IMR-90 (cell line): ENCODE data around the gene SLC1A5. TPM values are rescaled to one million over a fixed set of nuclear protein-coding genes. Genes with fewer than 3 reads are reported as not detected.
A peak's percentile ranks its signal among the peaks of the same experiment; 100 is the strongest.

Experiments
- ATAC-seq: fragments of 200-7000 bp; cut with Tn5 transposase; 2 replicates; pipeline ENCODE4 v1.9.1; 2020; ENCODE audit warnings: low read depth, mild to moderate bottlenecking, moderate library complexity
- BruUV-seq: library from RNA; stranded (reverse); fragments of 400-500 nt; replicated peaks from 2 replicates; lab custom pipeline; 2021; lab: Mats Ljungman, UMichigan
- CTCF ChIA-PET: fragments of 300-600 bp; formaldehyde crosslinking; extraction: SDS; loops from one replicate; lab custom pipeline; 2021; ENCODE audit warnings: antibody characterized with exemption; lab: Yijun Ruan, JAX
- POLR2A ChIA-PET: fragments of 300-600 bp; sonication (Branson Sonifier 250); formaldehyde crosslinking; loops from one replicate; lab custom pipeline; 2022; ENCODE audit warnings: antibody characterized with exemption; ENCODE audit not compliant: unreplicated experiment; lab: Charles Lee
- DNase-seq: peaks from one replicate; pipeline ENCODE4 v3.0.0; 2013
- H2AFZ ChIP-seq: replicated peaks from 2 replicates; pipeline ENCODE3; 2013; ENCODE audit warnings: low read length, mild to moderate bottlenecking; ENCODE audit not compliant: poor library complexity
- H2AK5ac ChIP-seq: 2 replicates; pipeline ENCODE4 v1.6.1; 2013; ENCODE audit warnings: low read depth, low read length, inconsistent platforms
- H2AK9ac ChIP-seq: replicated peaks from 2 replicates; pipeline ENCODE3; 2013; ENCODE audit warnings: mild to moderate bottlenecking, low read depth, low read length, moderate library complexity; ENCODE audit not compliant: poor library complexity
- H2BK120ac ChIP-seq: 2 replicates; pipeline ENCODE4 v1.6.1; 2013; ENCODE audit warnings: low read depth, low read length, inconsistent platforms
- H2BK15ac ChIP-seq: 3 replicates; pipeline ENCODE4 v1.6.1; 2013; ENCODE audit warnings: low read depth, low read length, inconsistent platforms
- H2BK20ac ChIP-seq: 2 replicates; pipeline ENCODE4 v1.6.1; 2013; ENCODE audit warnings: low read depth, mild to moderate bottlenecking, inconsistent platforms, low read length, moderate library complexity
- H2BK5ac ChIP-seq: 2 replicates; pipeline ENCODE4 v1.6.1; 2013; ENCODE audit warnings: mild to moderate bottlenecking, low read depth, low read length, inconsistent platforms; ENCODE audit not compliant: poor library complexity, severe bottlenecking
- H3K14ac ChIP-seq: replicated peaks from 2 replicates; pipeline ENCODE4 v1.6.1; 2013; ENCODE audit warnings: low read depth, low read length, inconsistent platforms
- H3K18ac ChIP-seq: 2 replicates; pipeline ENCODE4 v1.6.1; 2013; ENCODE audit warnings: low read depth, low read length, control low read depth
- H3K23ac ChIP-seq: 2 replicates; pipeline ENCODE4 v1.6.1; 2013; ENCODE audit warnings: low read depth, low read length, inconsistent platforms
- H3K27ac ChIP-seq: 2 replicates; pipeline ENCODE4 v1.5.1; 2013; ENCODE audit warnings: mild to moderate bottlenecking, control low read depth, low read length; ENCODE audit not compliant: insufficient read depth
- H3K27me3 ChIP-seq: 2 replicates; pipeline ENCODE4 v1.6.1; 2013; ENCODE audit warnings: low read length; ENCODE audit not compliant: control insufficient read depth, insufficient read depth
- H3K36me3 ChIP-seq: 2 replicates; pipeline ENCODE4 v1.6.1; 2013; ENCODE audit warnings: low read length, mixed read lengths; ENCODE audit not compliant: control insufficient read depth, insufficient read depth
- H3K4ac ChIP-seq: 2 replicates; pipeline ENCODE4 v1.6.1; 2013; ENCODE audit warnings: low read depth, low read length, inconsistent platforms
- H3K4me1 ChIP-seq: 2 replicates; pipeline ENCODE4 v1.6.1; 2013; ENCODE audit warnings: low read length, mixed read lengths; ENCODE audit not compliant: control insufficient read depth, insufficient read depth
- H3K4me2 ChIP-seq: 2 replicates; pipeline ENCODE4 v1.6.1; 2013; ENCODE audit warnings: low read depth, mild to moderate bottlenecking, control low read depth, low read length, moderate library complexity
- H3K4me3 ChIP-seq: 2 replicates; pipeline ENCODE4 v1.5.1; 2013; ENCODE audit warnings: low read depth, mild to moderate bottlenecking, control low read depth, low read length, moderate library complexity; ENCODE audit not compliant: insufficient read depth
- H3K56ac ChIP-seq: 2 replicates; pipeline ENCODE4 v1.6.1; 2013; ENCODE audit warnings: low read length, inconsistent platforms; ENCODE audit not compliant: insufficient read depth; ENCODE audit errors: extremely low read depth
- H3K79me1 ChIP-seq, 2 experiments: 2 replicates each; pipeline ENCODE4 v1.6.1; 2013; ENCODE audit warnings: low read length in 2 of 2, inconsistent platforms in 1 of 2, low read depth in 1 of 2
- H3K9ac ChIP-seq: 2 replicates; pipeline ENCODE4 v1.6.1; 2013; ENCODE audit warnings: low read depth, low read length, control low read depth
- H3K9me1 ChIP-seq: 2 replicates; pipeline ENCODE4 v1.6.1; 2013; ENCODE audit warnings: low read length, inconsistent platforms; ENCODE audit not compliant: insufficient read depth
- H3K9me3 ChIP-seq: 2 replicates; pipeline ENCODE4 v1.6.1; 2013; ENCODE audit warnings: low read length; ENCODE audit not compliant: control insufficient read depth, insufficient read depth
- H4K20me1 ChIP-seq: 2 replicates; pipeline ENCODE4 v1.6.1; 2013; ENCODE audit warnings: low read length, inconsistent platforms; ENCODE audit not compliant: insufficient read depth
- H4K5ac ChIP-seq: 2 replicates; pipeline ENCODE4 v1.6.1; 2013; ENCODE audit warnings: mild to moderate bottlenecking, low read depth, low read length, control low read depth
- H4K8ac ChIP-seq, 2 experiments: 2 replicates each; pipeline ENCODE4 v1.6.1; 2013; ENCODE audit warnings: low read depth in 2 of 2, low read length in 2 of 2, control low read depth in 1 of 2, inconsistent platforms in 1 of 2
- H4K91ac ChIP-seq: 2 replicates; pipeline ENCODE4 v1.6.1; 2013; ENCODE audit warnings: low read depth, low read length, inconsistent platforms; ENCODE audit not compliant: insufficient read depth
- MAFK ChIP-seq: IDR thresholded peaks from 2 replicates; pipeline ENCODE4 v1.6.1; 2012; ENCODE audit warnings: low read depth, low read length, improper control_type of control experiment
- MAZ ChIP-seq: IDR thresholded peaks from 2 replicates; pipeline ENCODE4 v1.6.1; 2012; ENCODE audit warnings: low read depth, mild to moderate bottlenecking, low read length, improper control_type of control experiment, moderate library complexity, borderline replicate concordance
- NFE2L2 ChIP-seq: fragments of 150-350 bp; IDR thresholded peaks from 2 replicates; pipeline ENCODE4 v1.6.1; 2016; ENCODE audit warnings: low read depth, mild to moderate bottlenecking, low read length
- POLR2A ChIP-seq: IDR thresholded peaks from 2 replicates; pipeline ENCODE4 v1.6.1; 2012; ENCODE audit warnings: mild to moderate bottlenecking, low read depth, low read length
- RAD21 ChIP-seq: IDR thresholded peaks from 2 replicates; pipeline ENCODE4 v1.6.1; 2012; ENCODE audit warnings: low read length, improper control_type of control experiment
- RFX5 ChIP-seq: IDR thresholded peaks from 2 replicates; pipeline ENCODE4 v1.8.0; 2012; ENCODE audit warnings: low read depth, mild to moderate bottlenecking, low read length, moderate library complexity
- SMC3 ChIP-seq: fragments of 150-350 bp; IDR thresholded peaks from 2 replicates; pipeline ENCODE4 v1.6.1; 2016; ENCODE audit warnings: low read depth, mild to moderate bottlenecking, antibody characterized with exemption, low read length, moderate library complexity
- USF2 ChIP-seq: fragments of 150-350 bp; IDR thresholded peaks from 2 replicates; pipeline ENCODE4 v1.6.1; 2017; ENCODE audit warnings: mild to moderate bottlenecking, antibody characterized with exemption, low read length, low read depth
- WGBS, 2 experiments: methylation state at CpG; one replicate each; pipeline versions ENCODE4 v1.1.5 to v1.1.7; 2013; ENCODE audit warnings: missing lambda C conversion rate in 2 of 2; ENCODE audit not compliant: insufficient read length in 1 of 2; ENCODE audit errors: extremely low coverage in 2 of 2; 5-methylcytosine and 5-hydroxymethylcytosine counted together
- dilution Hi-C: fragments of 300-500 bp; cut with HindIII; formaldehyde crosslinking; loops from one replicate; pipeline ENCODE4 v1.14.3; 2018; ENCODE audit warnings: low sequenced_read_pairs; ENCODE audit not compliant: unreplicated experiment
- in situ Hi-C: fragments of 300-500 bp; cut with MboI; formaldehyde crosslinking; loops from 3 replicates; pipeline ENCODE4 v1.14.3; 2019; ENCODE audit warnings: low sequenced_read_pairs, inconsistent platforms, mixed read lengths
- intact Hi-C: fragments of 100-400 bp; cut with micrococcal nuclease; formaldehyde crosslinking; loops from 2 replicates; pipeline ENCODE4 v1.10.0; 2022
- polyA plus RNA-seq, 3 experiments: library from polyadenylated mRNA; depleted of rRNA; stranded (reverse); fragments of >200 nt; gene quantifications; 2 replicates each; pipeline ENCODE4 v1.2.3, GENCODE V29; 2012; ENCODE audit warnings: low replicate concordance in 1 of 3
- total RNA-seq: library from RNA; depleted of rRNA; stranded (reverse); fragments of >200 nt; gene quantifications from 2 replicates; pipeline ENCODE4 v1.2.3, GENCODE V29; 2012

SLC1A5 gene
- total and polyA plus RNA-seq, 2 of the 4 experiments (the other 2 are of a cell fraction) = 142 to 171 TPM

DNA sequence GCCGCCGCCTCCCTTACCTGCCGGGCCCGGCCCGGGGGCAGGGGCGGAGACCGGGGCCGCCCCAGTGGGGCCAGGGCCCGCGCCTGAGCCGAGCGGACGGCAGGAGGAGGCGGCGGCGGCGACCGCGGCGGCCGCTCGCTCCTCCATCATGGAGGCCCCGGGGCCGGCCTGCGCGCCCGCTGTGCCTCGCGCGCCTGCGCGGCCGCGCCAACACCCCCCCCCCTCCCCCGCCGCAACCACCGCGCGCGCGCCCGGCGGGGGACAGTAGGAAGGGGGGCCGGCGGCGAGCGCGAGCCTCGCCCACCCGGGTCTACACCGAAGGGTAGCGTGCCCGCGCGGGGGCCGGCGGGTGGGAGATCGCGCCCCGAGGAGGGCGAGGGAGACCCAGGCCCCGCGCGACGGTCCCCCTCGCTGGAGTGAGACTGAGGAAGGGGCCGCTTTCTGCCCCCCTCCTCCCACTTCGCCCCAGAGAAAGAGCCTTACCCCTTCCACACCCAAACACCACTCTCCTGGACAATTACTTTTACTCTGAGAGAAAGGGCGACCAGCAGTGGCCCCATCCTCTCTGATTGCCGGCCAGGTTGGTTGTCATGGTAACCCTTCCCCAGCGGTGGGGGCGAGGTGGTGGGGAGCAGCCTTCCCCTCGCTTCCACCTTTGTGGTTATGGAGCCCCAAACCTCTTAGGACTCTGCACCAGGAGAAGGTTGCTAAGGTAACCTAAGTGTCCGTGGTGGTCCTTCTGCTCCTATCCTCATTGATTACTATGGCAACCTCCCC, 41.9 kb downstream of the SLC1A5 start, which contains the start of gene STRN4:
Gene STRN4 (minus strand): TSS at position 170 of the 777 bp plus-strand sequence. CDS start 20 bp downstream, at position 150.
- ATAC-seq = peak; percentile 81
- Histone ChIP-seq H4K20me1 (peaks cover 43% of the 10 kb centered on the region), H2BK5ac (peak within 1 kb of the TSS; percentile 86), H3K4ac (peak within 1 kb of the TSS; percentile 92), H3K4me3 (peak within 1 kb of the TSS; percentile 98), H2AK9ac (peak within 1 kb of the TSS; percentile 97), H3K4me2 (peak within 1 kb of the TSS; percentile 98), H3K36me3 (peaks cover 12% of the 10 kb centered on the region), H3K23ac (peak within 1 kb of the TSS; percentile 99), H3K9me1 (peaks cover 13% of the 10 kb centered on the region), H3K27me3 (no peaks in the 10 kb centered on the region), H3K4me1 (peaks cover 5% of the 10 kb centered on the region), H2BK20ac (no peak within 1 kb of the TSS; the same call in 1 of the 2 replicates), H3K9me3 (no peaks in the 10 kb centered on the region), H2AK5ac (peak within 1 kb of the TSS; percentile 96), H3K79me1 (peaks cover 8 to 58% of the 10 kb centered on the region in 2 experiments), H2BK120ac (peak within 1 kb of the TSS; percentile 57), H3K27ac (peak within 1 kb of the TSS; percentile 78), H3K14ac (peak within 1 kb of the TSS; percentile 92), H4K5ac (peak within 1 kb of the TSS; percentile 65), H2BK15ac (no peak within 1 kb of the TSS), H2AFZ (peak within 1 kb of the TSS; percentile 98), H3K18ac (peak within 1 kb of the TSS; percentile 68; the same call in 1 of the 2 replicates), H3K9ac (peak within 1 kb of the TSS; percentile 97), H3K56ac (peak within 1 kb of the TSS; percentile 71), H4K91ac (peak within 1 kb of the TSS; percentile 80), H4K8ac (peak within 1 kb of the TSS; percentile 61 to 95; a peak in 3 of 4 replicates)
- TF ChIP-seq SMC3 = no peak
- TF ChIP-seq MAZ = peak; percentile 69; the same call in 1 of the 2 replicates
- TF ChIP-seq POLR2A = peak; percentile 76
- no peak for TF ChIP-seq RFX5
- TF ChIP-seq MAFK = no peak
- no peak for TF ChIP-seq USF2
- TF ChIP-seq RAD21 = no peak
- no peak for TF ChIP-seq NFE2L2
- dilution Hi-C loops = no loop called here
- in situ Hi-C loops = no loop called here
- WGBS, 2 experiments = 4% methylated on average over 9 of the region's 74 CpGs; no CpG with 5 or more reads in 1 of the 2 experiments
- CTCF ChIA-PET = no interaction called here
- POLR2A ChIA-PET = no interaction called here
- intact Hi-C loops = loop anchor here (5.0 to 10.0 kb wide), 2 partner anchors 132 to 219 kb away; no protein-coding TSS in a partner anchor
- BruUV-seq = no TSS peak
- no peak for DNase-seq
